ENCODE data around the gene TTLL9.

Gene TTLL9

DNA sequence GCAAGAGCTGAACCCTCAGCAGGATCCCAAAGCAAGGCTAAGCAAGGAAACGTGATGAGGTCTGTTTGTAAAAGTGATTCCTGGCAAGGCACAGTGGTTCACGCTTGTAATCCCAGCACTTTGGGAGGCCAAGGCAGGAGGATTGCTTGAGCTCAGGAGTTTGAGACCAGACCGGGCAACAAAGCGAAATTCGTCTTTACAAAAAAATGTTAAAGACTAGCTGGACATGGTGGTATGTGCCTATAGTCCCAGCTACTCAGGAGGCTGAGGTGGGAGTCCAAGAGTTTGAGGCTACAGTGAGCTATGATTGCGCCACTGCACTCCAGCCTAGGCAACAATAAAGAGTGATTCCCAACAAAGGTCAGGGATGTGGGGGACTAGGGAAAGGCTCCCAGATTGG is 93.5 kb downstream of the TTLL9 start:
- Histone ChIP-seq H4K12ac (ENCODE audit: low read depth, low read length) (no peak overlapping the region), H2BK120ac (ENCODE audit: insufficient read depth, low read length, poor library complexity) (no peak overlapping the region), H3K79me1 (ENCODE audit: low read length) (no peaks in the 10 kb centered on the region), H3K27me3 (ENCODE audit: insufficient read depth, low read length) (peaks cover 10% of the 10 kb centered on the region), H3K9me3 (ENCODE audit: insufficient read depth, low read depth, low read length) (no peaks in the 10 kb centered on the region), H3K79me2 (ENCODE audit: control insufficient read depth, insufficient read depth, low read length, poor library complexity) (no peaks in the 10 kb centered on the region), H2AK5ac (ENCODE audit: low read length) (no peak overlapping the region), H4K8ac (ENCODE audit: low read depth, low read length) (no peak overlapping the region), H3K14ac (ENCODE audit: low read length) (no peak overlapping the region), H3K4me3 (ENCODE audit: low read depth, low read length) (no peak overlapping the region), H3K23ac (ENCODE audit: low read length) (no peak overlapping the region), H3K18ac (ENCODE audit: low read length) (no peak overlapping the region), H2AFZ (ENCODE audit: insufficient read depth, low read length, poor library complexity) (no peak overlapping the region), H4K91ac (ENCODE audit: low read depth, low read length) (no peak overlapping the region), H2BK12ac (ENCODE audit: low read length) (no peak overlapping the region), H3K4ac (ENCODE audit: low read depth, low read length) (no peak overlapping the region), H3K27ac (ENCODE audit: low read depth, low read length) (no peak overlapping the region), H3K4me1 (ENCODE audit: control insufficient read depth in 1 of 2, insufficient read depth in 2 of 2, low read length in 2 of 2) (peaks cover 3 to 6% of the 10 kb centered on the region in 2 experiments), H2BK5ac (ENCODE audit: low read depth, low read length, poor library complexity) (no peak overlapping the region), H3K4me2 (ENCODE audit: low read length) (no peak overlapping the region), H3K9ac (ENCODE audit: low read length) (no peak overlapping the region), H3K36me3 (ENCODE audit: control insufficient read depth in 1 of 2, insufficient read depth in 2 of 2, low read length in 2 of 2) (no peaks in the 10 kb centered on the region)
- no peak for DNase-seq
- no CpG with 5 or more reads among the region's 6 CpGs for WGBS (ENCODE audit: extremely low coverage, insufficient coverage, insufficient read length)

DNA sequence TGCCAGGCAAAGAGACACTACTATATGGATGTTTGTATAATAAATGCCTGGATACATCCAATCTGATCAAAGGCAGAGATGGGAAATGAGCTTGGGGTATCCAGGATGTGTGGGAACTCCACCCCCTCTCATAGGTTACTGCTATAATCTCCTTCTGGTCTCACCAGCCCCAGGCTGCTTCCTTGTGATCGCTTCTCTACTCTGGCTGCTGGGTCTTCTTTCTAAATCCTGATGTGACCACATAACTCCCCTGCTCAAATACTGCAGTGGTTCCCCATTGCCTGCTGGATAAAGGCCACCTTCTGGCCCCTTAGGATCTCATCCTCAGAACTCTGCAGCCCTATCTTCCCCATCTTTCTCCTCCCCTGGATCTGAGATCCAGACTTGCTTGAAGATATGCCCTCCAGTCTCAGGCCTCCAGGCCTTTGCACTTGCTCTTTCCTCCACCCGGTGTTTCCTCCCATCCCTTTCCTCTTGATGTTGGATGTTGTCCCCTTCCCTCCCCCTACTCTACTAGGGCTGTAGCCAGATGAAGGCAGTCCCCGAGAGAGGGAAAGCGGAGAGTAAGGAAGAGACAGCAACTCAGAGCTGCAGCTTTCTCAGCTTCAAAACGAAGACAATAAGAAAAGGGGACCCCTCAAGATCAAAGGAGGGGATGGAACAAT is 96.7 kb downstream of the TTLL9 start:
- no peaks in the 10 kb centered on the region for H3K79me2 ChIP-seq (ENCODE audit: control insufficient read depth, insufficient read depth, low read length, poor library complexity)
- no peak overlapping the region for H4K8ac ChIP-seq (ENCODE audit: low read depth, low read length)
- no CpG with 5 or more reads among the region's 5 CpGs for whole genome bisulfite sequencing (ENCODE audit: extremely low coverage, insufficient coverage, insufficient read length)
- no peak overlapping the region for H3K23ac ChIP-seq (ENCODE audit: low read length)
- no peak overlapping the region for H2BK5ac ChIP-seq (ENCODE audit: low read depth, low read length, poor library complexity)
- DNase-seq: no peak
- H3K4ac ChIP-seq (ENCODE audit: low read depth, low read length): no peak overlapping the region
- H3K9me3 ChIP-seq (ENCODE audit: insufficient read depth, low read depth, low read length): no peaks in the 10 kb centered on the region
- H3K27ac ChIP-seq (ENCODE audit: low read depth, low read length): no peak overlapping the region
- no peaks in the 10 kb centered on the region for H3K36me3 ChIP-seq (ENCODE audit: control insufficient read depth in 1 of 2, insufficient read depth in 2 of 2, low read length in 2 of 2)
- no peak overlapping the region for H2BK120ac ChIP-seq (ENCODE audit: insufficient read depth, low read length, poor library complexity)
- no peak overlapping the region for H2AK5ac ChIP-seq (ENCODE audit: low read length)
- H3K27me3 ChIP-seq (ENCODE audit: insufficient read depth, low read length): peaks cover 11% of the 10 kb centered on the region
- H3K14ac ChIP-seq (ENCODE audit: low read length): no peak overlapping the region
- no peak overlapping the region for H2AFZ ChIP-seq (ENCODE audit: insufficient read depth, low read length, poor library complexity)
- H3K4me2 ChIP-seq (ENCODE audit: low read length): peak overlapping the region; percentile 13
- no peak overlapping the region for H3K18ac ChIP-seq (ENCODE audit: low read length)
- H2BK12ac ChIP-seq (ENCODE audit: low read length): no peak overlapping the region
- H4K12ac ChIP-seq (ENCODE audit: low read depth, low read length): no peak overlapping the region
- H3K4me1 ChIP-seq (ENCODE audit: control insufficient read depth in 1 of 2, insufficient read depth in 2 of 2, low read length in 2 of 2): peaks cover 5 to 8% of the 10 kb centered on the region in 2 experiments
- H4K91ac ChIP-seq (ENCODE audit: low read depth, low read length): no peak overlapping the region
- no peaks in the 10 kb centered on the region for H3K79me1 ChIP-seq (ENCODE audit: low read length)
- H3K4me3 ChIP-seq (ENCODE audit: low read depth, low read length): no peak overlapping the region
- H3K9ac ChIP-seq (ENCODE audit: low read length): no peak overlapping the region

DNA sequence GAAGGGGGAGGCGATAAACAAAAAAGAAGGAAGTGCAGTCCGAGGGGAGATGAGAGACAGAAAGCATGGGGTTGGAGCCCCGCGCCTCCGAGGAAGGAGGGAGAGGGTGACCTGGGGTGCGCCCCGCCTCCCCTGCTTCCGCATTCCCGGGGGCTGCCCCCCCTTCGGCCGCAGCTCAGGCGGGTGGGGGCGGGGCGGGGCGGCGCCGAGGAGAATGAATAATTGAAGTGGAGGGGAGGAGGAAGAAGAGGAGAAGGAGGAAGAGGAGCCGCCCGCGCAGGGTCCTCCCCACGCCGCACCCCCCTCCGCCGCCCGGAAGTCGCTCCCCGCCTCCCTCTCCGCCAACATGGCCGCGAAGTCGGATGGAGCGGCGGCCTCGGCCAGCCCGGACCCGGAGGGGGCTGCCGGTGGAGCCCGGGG is 97.4 kb downstream of the TTLL9 start, which contains the start of gene XKR7:
TSS of gene XKR7 (plus strand) at position 322 of the 420 bp plus-strand sequence. CDS start at position 347, 25 bp downstream.
- peaks cover 11% of the 10 kb centered on the region for H3K27me3 ChIP-seq (ENCODE audit: insufficient read depth, low read length)
- H3K4me3 ChIP-seq (ENCODE audit: low read depth, low read length): peak within 1 kb of the TSS; percentile 73
- peak within 1 kb of the TSS; percentile 92 for H3K4me2 ChIP-seq (ENCODE audit: low read length)
- H4K8ac ChIP-seq (ENCODE audit: low read depth, low read length): no peak within 1 kb of the TSS
- H3K18ac ChIP-seq (ENCODE audit: low read length): no peak within 1 kb of the TSS
- no peak within 1 kb of the TSS for H3K14ac ChIP-seq (ENCODE audit: low read length)
- no peak within 1 kb of the TSS for H4K91ac ChIP-seq (ENCODE audit: low read depth, low read length)
- peak within 1 kb of the TSS; percentile 69 for H2AFZ ChIP-seq (ENCODE audit: insufficient read depth, low read length, poor library complexity)
- no peaks in the 10 kb centered on the region for H3K9me3 ChIP-seq (ENCODE audit: insufficient read depth, low read depth, low read length)
- no peak within 1 kb of the TSS for H4K12ac ChIP-seq (ENCODE audit: low read depth, low read length)
- no CpG with 5 or more reads among the region's 38 CpGs for WGBS (ENCODE audit: extremely low coverage, insufficient coverage, insufficient read length)
- H2AK5ac ChIP-seq (ENCODE audit: low read length): no peak within 1 kb of the TSS
- no peak within 1 kb of the TSS for H2BK5ac ChIP-seq (ENCODE audit: low read depth, low read length, poor library complexity)
- peaks cover 4% of the 10 kb centered on the region for H3K79me1 ChIP-seq (ENCODE audit: low read length)
- H3K79me2 ChIP-seq (ENCODE audit: control insufficient read depth, insufficient read depth, low read length, poor library complexity): no peaks in the 10 kb centered on the region
- no peak within 1 kb of the TSS for H3K4ac ChIP-seq (ENCODE audit: low read depth, low read length)
- H2BK12ac ChIP-seq (ENCODE audit: low read length): no peak within 1 kb of the TSS
- H3K27ac ChIP-seq (ENCODE audit: low read depth, low read length): no peak within 1 kb of the TSS
- H3K23ac ChIP-seq (ENCODE audit: low read length): no peak within 1 kb of the TSS
- no peak within 1 kb of the TSS for H2BK120ac ChIP-seq (ENCODE audit: insufficient read depth, low read length, poor library complexity)
- peaks cover 9 to 13% of the 10 kb centered on the region in 2 experiments for H3K4me1 ChIP-seq (ENCODE audit: control insufficient read depth in 1 of 2, insufficient read depth in 2 of 2, low read length in 2 of 2)
- no peak within 1 kb of the TSS for H3K9ac ChIP-seq (ENCODE audit: low read length)
- H3K36me3 ChIP-seq (ENCODE audit: control insufficient read depth in 1 of 2, insufficient read depth in 2 of 2, low read length in 2 of 2): no peaks in the 10 kb centered on the region
- no peak for DNase-seq

DNA sequence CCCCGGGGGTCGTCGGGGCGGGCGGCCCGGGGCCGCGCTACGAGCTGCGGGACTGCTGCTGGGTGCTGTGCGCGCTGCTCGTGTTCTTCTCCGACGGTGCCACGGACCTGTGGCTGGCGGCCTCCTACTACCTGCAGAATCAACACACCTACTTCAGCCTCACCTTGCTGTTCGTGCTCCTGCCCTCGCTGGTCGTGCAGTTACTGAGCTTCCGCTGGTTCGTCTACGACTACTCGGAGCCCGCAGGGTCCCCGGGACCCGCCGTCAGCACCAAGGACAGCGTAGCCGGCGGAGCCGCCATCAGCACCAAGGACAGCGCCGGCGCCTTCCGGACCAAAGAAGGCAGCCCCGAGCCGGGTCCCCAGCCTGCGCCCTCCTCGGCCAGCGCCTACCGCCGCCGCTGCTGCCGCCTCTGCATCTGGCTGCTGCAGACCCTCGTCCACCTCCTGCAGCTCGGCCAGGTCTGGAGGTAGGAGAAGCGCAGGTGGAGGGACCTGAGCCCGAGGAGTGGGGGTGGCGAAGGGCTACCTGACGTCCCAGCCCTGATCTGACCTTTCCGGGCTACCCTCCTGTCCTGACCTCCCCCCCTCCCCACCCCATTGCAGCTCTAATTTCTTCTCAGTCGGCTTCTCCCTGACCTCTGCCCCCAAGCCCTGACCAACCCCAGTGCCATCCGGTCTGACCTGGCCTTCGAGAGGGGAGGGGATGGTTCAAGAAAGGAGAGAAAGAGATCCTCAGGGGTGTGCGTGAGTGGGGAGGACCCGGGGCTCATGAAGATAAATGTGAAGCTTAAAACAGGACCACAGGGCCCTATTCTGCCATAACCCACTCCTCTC is 98.1 kb downstream of the TTLL9 start:
- Histone ChIP-seq H4K8ac (ENCODE audit: low read depth, low read length) (no peak overlapping the region), H3K4me1 (ENCODE audit: control insufficient read depth in 1 of 2, insufficient read depth in 2 of 2, low read length in 2 of 2) (peaks cover 13 to 19% of the 10 kb centered on the region in 2 experiments), H3K27ac (ENCODE audit: low read depth, low read length) (no peak overlapping the region), H3K23ac (ENCODE audit: low read length) (no peak overlapping the region), H3K79me1 (ENCODE audit: low read length) (peaks cover 6% of the 10 kb centered on the region), H3K4ac (ENCODE audit: low read depth, low read length) (no peak overlapping the region), H3K79me2 (ENCODE audit: control insufficient read depth, insufficient read depth, low read length, poor library complexity) (peaks cover under 1% of the 10 kb centered on the region), H4K12ac (ENCODE audit: low read depth, low read length) (no peak overlapping the region), H3K4me3 (ENCODE audit: low read depth, low read length) (peak overlapping the region; percentile 73), H3K18ac (ENCODE audit: low read length) (no peak overlapping the region), H3K27me3 (ENCODE audit: insufficient read depth, low read length) (peaks cover 11% of the 10 kb centered on the region), H3K9ac (ENCODE audit: low read length) (no peak overlapping the region), H2AFZ (ENCODE audit: insufficient read depth, low read length, poor library complexity) (peak overlapping the region; percentile 69), H3K4me2 (ENCODE audit: low read length) (peak overlapping the region; percentile 92), H3K9me3 (ENCODE audit: insufficient read depth, low read depth, low read length) (no peaks in the 10 kb centered on the region), H2AK5ac (ENCODE audit: low read length) (no peak overlapping the region), H2BK5ac (ENCODE audit: low read depth, low read length, poor library complexity) (no peak overlapping the region), H3K14ac (ENCODE audit: low read length) (no peak overlapping the region), H4K91ac (ENCODE audit: low read depth, low read length) (no peak overlapping the region), H3K36me3 (ENCODE audit: control insufficient read depth in 1 of 2, insufficient read depth in 2 of 2, low read length in 2 of 2) (no peaks in the 10 kb centered on the region), H2BK120ac (ENCODE audit: insufficient read depth, low read length, poor library complexity) (no peak overlapping the region), H2BK12ac (ENCODE audit: low read length) (no peak overlapping the region)
- no CpG with 5 or more reads among the region's 57 CpGs for WGBS (ENCODE audit: extremely low coverage, insufficient coverage, insufficient read length)
- DNase-seq: peak; percentile 69 to 90
